ENCODE measurements around the gene MAPK8.
"Not testable (repeated sequence)": the region's sequence is repeated elsewhere in the genome, so short reads cannot be mapped to it uniquely, and the experiment has no call there.

Gene MAPK8

DNA sequence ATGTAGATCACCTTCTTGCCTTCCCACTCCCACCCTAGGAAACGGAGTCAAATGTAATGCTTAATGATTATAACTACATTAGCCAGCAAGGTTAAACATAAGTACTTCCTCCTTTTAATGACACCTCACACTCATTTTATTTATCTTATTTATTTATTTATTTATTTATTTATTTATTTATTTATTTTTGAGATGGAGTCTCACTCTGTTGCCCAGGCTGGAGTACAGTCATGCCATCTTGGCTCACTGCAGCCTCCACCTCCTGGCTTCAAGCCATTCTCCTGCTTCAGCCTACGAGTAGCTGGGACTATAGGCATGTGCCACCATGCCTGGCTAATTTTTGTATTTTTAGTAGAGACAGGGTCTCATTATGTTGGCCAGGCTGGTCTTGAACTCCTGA is 115.4 kb downstream of the MAPK8 start:
- DNase-seq: not testable (repeated sequence)

DNA sequence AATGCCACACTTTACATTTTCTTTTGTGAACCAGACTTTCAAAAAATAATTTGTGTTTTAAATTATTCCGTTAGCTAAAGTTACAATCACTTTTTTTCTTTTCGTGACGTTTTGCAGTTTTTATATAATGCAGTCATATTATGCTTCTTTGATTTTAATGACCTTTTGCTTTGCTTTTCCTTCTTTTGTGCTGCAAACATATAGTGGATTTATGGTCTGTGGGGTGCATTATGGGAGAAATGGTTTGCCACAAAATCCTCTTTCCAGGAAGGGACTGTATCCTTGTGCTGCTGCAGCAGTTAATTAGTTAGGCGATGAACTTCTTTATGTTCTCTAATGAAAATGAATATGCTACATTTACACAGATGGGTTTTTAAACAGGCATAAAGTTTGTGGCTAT is 117.4 kb downstream of the MAPK8 start:
- DNase-seq: no peak

DNA sequence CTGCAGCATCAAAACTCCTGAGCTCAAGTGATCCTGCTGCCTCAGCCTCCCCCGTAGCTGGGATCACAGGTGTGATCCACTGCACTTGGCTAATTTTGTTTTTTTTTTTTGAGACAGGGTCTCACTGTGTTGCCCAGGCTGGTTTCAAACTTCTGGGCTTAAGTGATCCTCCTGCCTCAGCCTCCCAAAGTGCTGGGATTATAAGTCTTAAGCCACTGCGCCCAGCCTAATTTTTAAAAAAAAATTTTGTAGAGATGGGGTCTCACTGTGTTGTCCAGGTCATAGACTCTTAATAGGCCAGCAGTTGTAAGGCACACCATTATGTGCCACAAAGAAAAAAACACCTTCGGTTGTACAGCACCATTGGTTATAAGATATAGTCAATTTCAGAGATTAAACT is 122.4 kb downstream of the MAPK8 start:
- DNase-seq: no peak

GRCh38 chr10:48429309-48429708 is 122.8 kb downstream of the MAPK8 start:
- DNase-seq: no peak

DNA sequence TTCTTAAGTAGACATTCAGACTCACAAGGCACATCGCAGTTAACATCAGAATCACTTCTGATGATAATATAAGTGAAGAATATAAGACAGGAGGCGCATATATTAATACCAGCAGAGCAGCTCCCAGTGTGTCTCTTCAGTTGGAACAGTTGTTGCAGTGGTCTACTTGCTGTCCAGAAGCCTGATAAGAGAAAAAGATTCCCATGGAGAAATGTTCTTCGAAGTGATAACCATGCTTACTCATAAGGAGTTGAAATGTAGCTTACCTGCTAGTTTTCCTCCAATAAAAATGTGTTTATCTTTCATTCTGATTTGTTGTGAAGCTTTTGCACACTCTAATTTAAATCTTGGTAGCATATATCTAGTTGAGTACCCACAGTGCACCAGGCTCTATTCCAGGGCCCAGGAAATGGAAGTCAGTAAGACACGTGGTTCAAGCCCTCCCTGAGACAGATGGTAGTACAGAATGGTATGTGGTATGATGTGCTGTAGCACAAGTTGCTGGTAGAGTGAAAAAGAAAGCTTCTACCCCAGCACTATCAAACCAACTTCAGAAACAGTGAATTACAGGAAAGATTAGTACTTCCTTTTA is 124.0 kb downstream of the MAPK8 start:
- no peak for DNase-seq

DNA sequence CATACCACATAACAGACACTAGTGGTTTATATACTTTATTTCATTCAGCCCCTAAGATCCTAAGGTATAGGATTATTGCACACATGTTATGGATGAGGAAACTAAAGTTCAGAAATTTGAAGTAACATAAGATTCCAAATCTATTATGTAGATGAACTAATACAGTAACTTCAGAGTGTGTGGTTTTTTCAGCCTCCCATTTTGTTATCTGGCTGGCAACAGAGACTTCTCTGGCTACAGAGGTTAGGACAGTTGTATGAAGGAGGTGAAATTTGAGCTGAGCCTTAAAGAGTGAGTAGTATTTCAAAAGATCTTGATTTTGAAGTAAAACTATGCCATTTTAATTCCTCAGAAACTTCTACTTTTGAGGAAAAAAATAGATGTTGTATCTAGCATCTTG is 125.4 kb downstream of the MAPK8 start:
- DNase-seq: no peak

GRCh38 chr10:48437546-48437945 is 131.1 kb downstream of the MAPK8 start:
- DNase-seq: peak; percentile 46

DNA sequence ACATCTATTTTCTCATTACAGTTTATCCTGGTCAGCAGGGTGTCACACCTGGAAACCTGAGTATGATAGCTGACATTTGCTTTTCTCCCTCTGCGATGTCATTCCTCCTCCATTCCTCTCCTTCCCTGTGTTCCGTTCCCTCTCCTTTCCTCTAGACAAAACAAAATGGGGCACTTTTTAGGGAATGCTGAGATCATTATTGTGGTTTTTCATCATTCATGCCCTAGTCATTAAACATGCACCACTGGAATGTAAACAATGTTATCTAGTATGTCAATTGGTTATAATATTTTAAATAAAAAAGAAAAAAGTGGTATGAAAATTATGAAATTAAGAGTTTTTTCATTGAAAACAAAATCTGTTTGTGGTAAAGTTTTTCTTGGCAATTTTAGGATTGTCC is 132.6 kb downstream of the MAPK8 start:
- DNase-seq: peak; percentile 40

DNA sequence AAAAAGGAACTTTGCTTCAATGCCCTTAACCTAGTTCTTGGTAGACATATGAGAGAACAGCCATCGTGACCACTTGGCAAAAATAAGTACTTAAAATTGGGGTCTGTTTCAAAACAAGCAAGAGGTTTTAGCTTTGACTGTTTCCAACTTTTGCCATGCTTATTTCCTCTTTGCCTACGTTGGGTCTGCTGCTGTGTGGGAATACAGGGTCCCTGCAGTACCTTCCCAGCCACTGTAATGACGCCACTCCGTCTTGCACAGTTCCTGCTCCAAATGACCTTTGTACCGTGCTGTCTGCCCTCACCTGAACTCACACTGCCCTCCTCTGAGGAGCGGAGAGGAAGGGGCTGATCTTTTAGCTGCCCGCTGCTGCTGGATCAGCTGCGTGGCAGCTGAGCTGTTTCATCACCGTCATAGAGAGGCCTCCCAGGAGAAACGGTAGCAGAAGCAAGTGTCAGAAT is 133.1 kb downstream of the MAPK8 start:
- peak; percentile 7 for DNase-seq

GRCh38 chr10:48440771-48441170 is 134.3 kb downstream of the MAPK8 start:
- no peak for DNase-seq

GRCh38 chr10:48442090-48442808 is 135.8 kb downstream of the MAPK8 start:
- DNase-seq: no peak

- DNase-seq: no peak
Observed at GRCh38 chr10:48442809-48443177, 136.3 kb downstream of the MAPK8 start.

DNA sequence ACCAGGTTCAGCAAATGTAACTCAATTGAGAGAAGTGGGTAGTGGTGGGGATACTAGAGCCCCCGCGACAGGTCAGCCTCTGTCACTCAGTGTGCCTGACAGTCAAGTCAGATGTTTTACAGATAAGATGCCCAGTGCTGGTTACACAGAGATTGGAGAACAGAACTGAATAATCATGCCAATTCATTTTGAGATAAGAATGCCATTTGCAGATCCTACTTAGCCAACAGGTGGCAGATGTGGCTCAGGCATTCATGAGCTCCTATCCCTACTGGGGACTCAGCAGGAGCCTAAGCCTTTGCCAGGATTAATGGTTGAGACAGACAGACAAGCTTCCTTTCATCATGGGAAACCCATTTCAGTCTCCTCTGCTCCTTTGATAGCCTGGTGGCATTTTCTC is 137.8 kb downstream of the MAPK8 start:
- peak; percentile 92 for DNase-seq

DNA sequence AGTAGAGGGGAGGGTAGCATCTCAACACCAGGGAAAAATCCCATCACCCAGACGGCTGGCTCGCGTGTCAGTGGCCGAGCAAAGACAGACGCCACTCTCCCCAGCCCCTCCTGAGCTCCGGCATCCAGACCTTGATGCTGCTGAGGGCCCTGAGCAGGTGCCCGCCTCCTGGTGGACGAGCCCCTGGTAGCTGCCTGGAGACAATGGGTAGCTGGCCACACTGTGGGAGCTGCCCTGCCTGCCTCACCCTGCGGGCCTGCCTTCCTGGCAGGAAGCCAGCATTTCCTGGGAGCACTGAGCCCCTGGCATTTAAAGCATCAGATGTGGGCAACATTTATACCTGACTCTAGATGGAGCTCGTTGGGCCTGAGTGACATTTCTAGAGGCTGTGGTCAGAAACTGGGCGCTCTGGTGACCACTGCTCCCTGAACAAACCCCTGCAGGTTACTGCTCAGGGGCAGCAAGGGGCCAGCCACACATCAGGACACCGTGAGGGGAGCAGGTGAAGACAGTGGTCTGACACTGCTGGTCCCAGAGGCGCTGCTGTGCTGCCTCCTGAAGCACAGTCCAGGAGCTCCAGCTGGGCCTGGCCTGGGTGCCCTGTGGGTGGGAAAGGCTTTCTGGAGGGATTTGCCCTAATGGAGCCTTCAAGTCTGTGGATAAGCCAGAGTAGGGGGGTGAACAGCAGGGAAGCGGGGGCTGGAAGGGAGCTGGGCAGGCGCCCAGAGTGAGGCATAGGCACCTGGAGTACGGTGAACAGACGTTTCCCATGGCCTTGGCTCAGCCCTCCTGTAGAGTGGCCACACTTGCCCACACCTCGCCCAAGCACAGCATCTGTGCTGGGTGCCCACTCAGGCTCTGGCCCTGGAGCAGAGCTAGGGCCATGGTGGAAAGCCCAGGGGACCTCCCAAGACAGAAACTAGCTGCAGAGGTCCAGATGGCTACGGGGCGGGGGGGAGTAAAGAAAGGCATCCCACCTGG is 138.7 kb downstream of the MAPK8 start:
- DNase-seq: peak; percentile 94

DNA sequence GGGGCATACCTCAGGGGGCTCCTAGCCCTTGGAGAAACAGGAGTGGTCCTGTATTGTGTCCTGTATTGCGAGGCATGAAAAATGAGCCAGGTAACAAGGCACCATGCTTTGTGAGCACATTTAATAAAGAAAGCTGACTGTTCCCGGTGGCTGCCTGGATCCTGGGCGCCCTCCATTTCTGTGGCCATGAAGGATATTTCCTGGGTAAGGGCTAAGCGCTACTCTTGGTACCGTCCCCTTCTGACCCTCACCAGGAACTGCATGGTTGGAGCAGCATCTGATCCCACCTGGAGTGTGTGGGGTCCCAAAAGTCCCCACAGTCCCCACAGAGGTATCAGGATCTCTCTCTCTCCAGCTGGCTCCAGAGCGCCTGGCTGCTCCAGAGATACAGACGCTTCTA is 139.5 kb downstream of the MAPK8 start:
- no peak for DNase-seq

- DNase-seq: no peak
Observed at GRCh38 chr10:48446785-48447184, 140.3 kb downstream of the MAPK8 start.

DNA sequence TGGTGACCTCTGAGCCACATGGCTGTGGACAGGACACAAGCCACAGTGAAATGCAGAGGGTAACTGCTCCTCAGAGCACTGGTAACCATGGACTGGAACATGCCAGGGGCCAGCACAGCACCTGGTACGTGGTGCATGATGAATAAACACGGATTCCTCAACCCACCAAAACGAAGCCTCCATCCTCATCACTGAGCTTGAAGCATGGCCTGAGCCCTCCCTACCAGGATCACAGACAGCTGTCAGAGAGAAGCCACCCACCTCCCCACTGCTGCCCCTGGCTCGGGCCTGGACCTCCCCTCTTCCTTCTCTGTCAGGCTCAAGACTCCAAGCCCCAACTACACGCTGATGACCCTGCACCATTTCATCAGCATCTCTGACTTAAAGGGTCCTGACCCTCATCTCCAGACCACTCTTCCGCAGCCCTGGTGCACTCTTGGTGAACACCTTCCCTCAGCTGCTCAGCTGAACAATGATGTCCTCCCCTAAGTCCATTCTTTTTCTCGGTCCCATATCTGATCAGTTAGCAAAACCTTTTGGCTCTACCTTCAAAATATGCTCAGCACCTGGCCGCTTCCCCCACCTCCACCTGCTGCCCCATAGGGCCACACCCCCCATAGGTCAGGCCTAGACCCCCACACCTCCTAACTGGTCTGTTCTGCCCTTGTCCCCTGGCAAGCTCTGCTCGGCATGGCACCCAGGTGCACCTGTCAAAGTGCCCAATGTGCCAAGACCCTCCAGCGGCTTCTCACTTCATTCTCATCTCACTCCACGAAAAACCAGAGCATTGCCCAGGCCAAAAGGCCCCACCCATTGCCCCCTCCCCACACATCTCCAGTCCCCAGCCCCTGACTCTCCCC is 141.1 kb downstream of the MAPK8 start:
- no peak for DNase-seq

- DNase-seq: no peak
Observed at GRCh38 chr10:48448796-48449195, 142.3 kb downstream of the MAPK8 start.

DNA sequence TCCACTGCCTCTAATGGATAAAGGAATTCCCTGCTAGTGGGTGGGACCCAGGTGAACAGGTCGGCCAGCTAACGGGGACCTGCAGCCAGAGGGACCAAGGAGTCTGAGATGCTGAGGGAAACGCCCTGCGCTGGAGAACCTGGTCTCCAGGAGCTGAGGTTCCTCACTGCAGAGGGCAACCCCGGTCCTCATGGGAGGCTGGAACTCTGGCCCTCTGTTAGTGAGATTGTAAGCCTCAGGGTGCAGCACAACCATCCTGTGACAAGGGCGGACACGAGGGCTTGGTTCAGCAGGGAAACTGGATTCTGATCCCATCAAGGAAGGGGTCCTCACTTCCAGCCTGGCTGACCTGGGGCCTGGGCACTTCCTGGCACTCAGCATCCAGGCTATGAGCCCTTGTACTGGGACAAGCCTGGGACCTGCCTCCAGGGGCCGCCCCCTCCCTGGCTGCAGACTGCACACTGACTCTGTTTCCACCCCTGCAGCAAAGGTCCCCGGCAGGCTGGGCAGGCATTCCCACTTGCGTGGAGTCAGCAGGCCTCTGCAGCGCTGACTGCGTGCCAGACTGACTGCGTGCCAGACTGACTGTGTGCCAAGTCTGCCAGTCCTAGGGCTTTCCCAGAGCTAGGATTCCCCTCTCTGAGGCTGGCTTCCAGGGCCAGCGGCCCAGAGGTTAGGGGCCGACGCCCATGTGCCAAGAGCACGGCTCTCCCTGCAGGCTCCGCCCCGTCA is 143.2 kb downstream of the MAPK8 start:
- no peak for DNase-seq

DNA sequence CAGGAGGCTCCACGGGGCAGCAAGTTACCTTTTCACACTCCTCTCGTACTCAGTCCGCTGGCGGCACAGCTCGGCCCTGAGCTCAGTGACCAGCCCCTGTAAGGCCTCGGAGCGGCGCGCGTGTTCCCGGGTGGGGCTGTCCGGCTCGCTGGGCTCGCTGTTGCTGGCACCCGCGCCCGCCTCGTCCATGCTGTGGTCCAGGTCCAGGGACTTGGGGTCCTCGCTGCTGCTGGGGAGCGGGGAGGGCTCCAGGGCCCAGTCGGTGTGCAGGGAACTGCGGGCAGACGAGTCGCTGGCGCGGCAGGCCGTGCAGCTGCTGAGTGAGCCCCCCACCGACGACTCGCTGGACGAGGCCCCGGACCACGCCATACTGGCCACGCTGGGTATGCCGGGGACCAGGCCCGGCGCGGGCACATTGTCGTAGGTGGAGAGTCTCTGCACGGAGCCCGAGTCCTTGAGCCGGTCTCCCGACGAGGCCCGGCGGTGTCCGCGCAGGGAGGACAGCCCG is 143.8 kb downstream of the MAPK8 start:
- DNase-seq: no peak

DNA sequence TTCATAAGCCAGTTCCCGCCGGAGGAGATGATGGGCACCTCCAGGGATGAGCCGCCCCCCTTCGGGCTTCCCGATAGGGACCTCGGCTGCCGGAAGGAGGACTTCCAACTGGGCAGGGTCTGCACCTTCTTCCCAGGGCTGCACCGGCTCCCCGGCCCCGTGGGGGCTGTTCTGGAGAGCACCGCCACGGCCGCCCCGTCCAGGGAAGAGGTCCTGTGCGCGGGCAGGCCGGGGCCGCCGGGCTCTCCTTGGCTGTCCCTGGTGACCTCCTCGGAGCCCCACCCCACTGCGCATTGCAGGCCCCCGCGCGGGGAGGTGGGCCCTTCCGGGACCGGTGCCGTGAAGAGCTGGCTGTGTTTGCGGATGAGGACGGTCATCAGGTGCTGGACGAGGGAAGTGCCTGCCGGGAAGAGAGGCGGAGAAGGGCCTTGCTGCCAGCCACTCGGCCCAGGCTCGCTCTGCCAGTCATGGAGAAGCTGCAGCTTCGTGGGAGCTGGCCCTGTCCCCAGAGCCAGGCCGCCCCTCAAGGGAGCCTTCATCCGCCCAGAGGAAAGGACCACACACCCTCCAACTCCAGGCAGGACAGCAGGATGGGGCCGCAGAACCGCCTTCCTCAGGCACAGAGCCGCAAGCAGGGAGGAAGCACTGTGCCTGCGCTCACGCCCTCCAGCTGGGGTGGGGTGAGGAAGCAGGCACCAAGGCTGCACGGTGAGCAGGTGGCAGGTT is 144.4 kb downstream of the MAPK8 start:
- no peak for DNase-seq

Data from NCI-H146 (cell line).